ENCODE results near the gene FBL. TPM values are rescaled to one million over a fixed set of nuclear protein-coding genes. Genes with fewer than 3 reads are reported as not detected.

The FBL gene
- total and polyA plus RNA-seq, 9 donors: 218 to 532 (median 378) TPM

- Histone ChIP-seq H3K27ac (no peak overlapping the region), H3K27me3 (no peaks in the 10 kb centered on the region), H3K36me3 (no peaks in the 10 kb centered on the region), H3K9me3 (no peaks in the 10 kb centered on the region), H3K4me1 (ENCODE audit: insufficient read depth) (no peaks in the 10 kb centered on the region), H3K4me3 (no peak overlapping the region)
- TF ChIP-seq, protein P1, sequence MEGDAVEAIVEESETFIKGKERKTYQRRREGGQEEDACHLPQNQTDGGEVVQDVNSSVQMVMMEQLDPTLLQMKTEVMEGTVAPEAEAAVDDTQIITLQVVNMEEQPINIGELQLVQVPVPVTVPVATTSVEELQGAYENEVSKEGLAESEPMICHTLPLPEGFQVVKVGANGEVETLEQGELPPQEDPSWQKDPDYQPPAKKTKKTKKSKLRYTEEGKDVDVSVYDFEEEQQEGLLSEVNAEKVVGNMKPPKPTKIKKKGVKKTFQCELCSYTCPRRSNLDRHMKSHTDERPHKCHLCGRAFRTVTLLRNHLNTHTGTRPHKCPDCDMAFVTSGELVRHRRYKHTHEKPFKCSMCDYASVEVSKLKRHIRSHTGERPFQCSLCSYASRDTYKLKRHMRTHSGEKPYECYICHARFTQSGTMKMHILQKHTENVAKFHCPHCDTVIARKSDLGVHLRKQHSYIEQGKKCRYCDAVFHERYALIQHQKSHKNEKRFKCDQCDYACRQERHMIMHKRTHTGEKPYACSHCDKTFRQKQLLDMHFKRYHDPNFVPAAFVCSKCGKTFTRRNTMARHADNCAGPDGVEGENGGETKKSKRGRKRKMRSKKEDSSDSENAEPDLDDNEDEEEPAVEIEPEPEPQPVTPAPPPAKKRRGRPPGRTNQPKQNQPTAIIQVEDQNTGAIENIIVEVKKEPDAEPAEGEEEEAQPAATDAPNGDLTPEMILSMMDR (IDR thresholded peaks at IDR 0.05): no peak
- TF ChIP-seq POLR2A (IDR thresholded peaks at IDR 0.05): no peak
- no peak for TF ChIP-seq EP300 (IDR thresholded peaks at IDR 0.05)
- intact Hi-C loops (cut with DNase I): no loop called here
- DNase-seq: no peak
- WGBS, 3 donors: 47 to 68% (median 61%) methylated on average over 2 of the region's 2 CpGs
These were observed 17.9 kb upstream of the FBL start for GRCh38 chr19:39864118-39864517.

DNA sequence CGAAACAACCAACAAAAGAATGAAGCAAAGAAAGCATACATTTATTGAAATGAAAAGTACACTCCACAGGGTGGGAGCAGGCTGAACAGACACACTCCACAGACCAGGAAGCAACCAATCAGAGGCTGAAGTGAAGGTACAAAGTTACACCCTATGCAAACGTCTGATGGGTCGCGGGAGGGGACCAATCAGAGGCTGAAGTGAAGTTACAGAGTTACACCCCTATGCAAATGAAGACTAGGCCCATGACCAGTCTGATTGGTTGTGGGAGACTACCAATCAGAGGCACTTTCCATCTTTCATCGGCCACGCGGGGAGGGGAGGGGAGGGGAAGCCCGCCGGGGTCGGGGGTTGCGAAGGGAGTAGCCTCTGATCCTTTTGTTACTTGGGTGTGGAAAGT, 12.4 kb upstream of the FBL start:
- H3K36me3 ChIP-seq: no peaks in the 10 kb centered on the region
- H3K4me3 ChIP-seq: no peak overlapping the region
- WGBS, 3 donors: 35 to 76% (median 40%) methylated on average over 11 of the region's 11 CpGs
- H3K4me1 ChIP-seq (ENCODE audit: insufficient read depth): no peaks in the 10 kb centered on the region
- no peaks in the 10 kb centered on the region for H3K9me3 ChIP-seq
- no peak for DNase-seq
- intact Hi-C loops (cut with DNase I): no loop called here
- TF ChIP-seq, protein P1 (IDR thresholded peaks at IDR 0.05): no peak
- TF ChIP-seq EP300 (IDR thresholded peaks at IDR 0.05) (no peak), POLR2A (IDR thresholded peaks at IDR 0.05) (no peak)
- H3K27ac ChIP-seq: no peak overlapping the region
- no peaks in the 10 kb centered on the region for H3K27me3 ChIP-seq

GRCh38 chr19:39852882-39853281, 6.7 kb upstream of the FBL start:
- TF ChIP-seq, protein P1 (IDR thresholded peaks at IDR 0.05): no peak
- no peak for TF ChIP-seq EP300 (IDR thresholded peaks at IDR 0.05)
- TF ChIP-seq POLR2A (IDR thresholded peaks at IDR 0.05): no peak
- no peak overlapping the region for H3K4me3 ChIP-seq
- WGBS, 3 donors: 87 to 95% (median 89%) methylated on average over 7 of the region's 7 CpGs
- H3K27me3 ChIP-seq: no peaks in the 10 kb centered on the region
- intact Hi-C loops (cut with DNase I): no loop called here
- no peak overlapping the region for H3K27ac ChIP-seq
- no peaks in the 10 kb centered on the region for H3K36me3 ChIP-seq
- no peaks in the 10 kb centered on the region for H3K9me3 ChIP-seq
- DNase-seq: no peak
- H3K4me1 ChIP-seq (ENCODE audit: insufficient read depth): no peaks in the 10 kb centered on the region

GRCh38 chr19:39850892-39851291, 4.7 kb upstream of the FBL start:
- Histone ChIP-seq H3K27ac (no peak overlapping the region), H3K36me3 (no peaks in the 10 kb centered on the region), H3K4me3 (no peak overlapping the region), H3K9me3 (no peaks in the 10 kb centered on the region), H3K4me1 (ENCODE audit: insufficient read depth) (peaks cover 1% of the 10 kb centered on the region), H3K27me3 (no peaks in the 10 kb centered on the region)
- TF ChIP-seq POLR2A (IDR thresholded peaks at IDR 0.05): no peak
- TF ChIP-seq EP300 (IDR thresholded peaks at IDR 0.05): no peak
- TF ChIP-seq, protein P1 (IDR thresholded peaks at IDR 0.05): no peak
- intact Hi-C loops (cut with DNase I): no loop called here
- DNase-seq: no peak
- 69 to 92% (median 71%) methylated on average over 2 of the region's 2 CpGs for WGBS, 3 donors

All from ovary (tissue), 9 donors.